ENCODE results near the gene ZFPL1. TPM values are rescaled to one million over a fixed set of nuclear protein-coding genes. Genes with fewer than 3 reads are reported as not detected.

Gene ZFPL1
- total RNA-seq, 2 experiments from 2014 or later: 38.4 to 43.9 TPM

DNA sequence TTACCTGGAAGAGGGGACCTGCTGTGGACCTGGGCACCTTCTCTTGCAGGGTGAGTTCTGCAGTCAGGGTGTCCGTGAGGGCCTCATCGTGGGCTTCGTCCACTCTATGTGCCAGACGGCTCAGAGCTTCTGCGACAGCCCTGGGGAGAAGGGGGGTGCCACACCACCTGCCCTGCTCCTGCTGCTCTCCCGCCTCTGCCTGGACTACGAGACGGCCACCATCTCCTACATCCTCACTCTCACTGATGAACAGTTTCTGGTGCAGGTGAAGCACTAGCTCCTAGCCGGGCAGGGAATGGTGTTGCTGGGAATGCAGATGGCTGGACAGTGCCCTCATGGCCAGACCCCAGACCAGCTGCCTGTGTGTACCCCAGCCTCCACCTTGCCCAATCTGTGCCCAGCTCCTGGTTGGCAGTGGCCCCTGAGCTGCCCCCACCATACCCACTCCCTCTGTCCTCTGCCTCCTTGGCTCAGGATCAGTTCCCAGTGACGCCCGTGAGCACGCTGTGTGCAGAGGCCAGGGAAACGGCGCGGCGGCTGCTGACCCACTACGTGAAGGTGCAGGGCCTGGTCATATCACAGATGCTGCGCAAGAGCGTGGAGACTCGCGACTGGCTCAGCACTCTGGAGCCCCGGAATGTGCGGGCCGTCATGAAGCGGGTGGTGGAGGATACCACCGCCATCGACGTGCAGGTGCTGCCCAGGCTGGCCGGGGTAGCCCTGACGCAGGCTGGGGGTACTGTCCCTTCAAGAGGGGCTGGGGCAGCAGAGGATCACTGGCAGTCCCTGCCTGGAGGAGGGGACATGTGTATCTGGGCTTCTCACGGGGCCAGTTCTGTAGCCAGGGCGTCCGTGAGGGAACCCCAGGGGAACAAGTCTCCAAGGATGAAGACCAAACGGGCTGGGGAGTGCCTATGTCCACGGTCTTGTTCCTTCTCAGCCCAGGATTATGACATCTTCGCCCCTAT lies 25.5 kb downstream of the ZFPL1 start:
- H3K4me3 ChIP-seq (ENCODE audit: low read depth, low read length, poor library complexity, severe bottlenecking): no peak overlapping the region
- ChIA-PET POLR2A (interaction anchor here (1.2 to 2.2 kb wide), 2 partner anchors 11 to 26 kb away, joined by 3 to 14 read pairs; no protein-coding TSS in a partner anchor), CTCF (ENCODE audit: unreplicated experiment) (interaction anchor here (0.5 kb wide), 1 partner anchor 99 kb away, joined by 3 read pairs; no protein-coding TSS in a partner anchor)
- no peaks in the 10 kb centered on the region for H3K9me2 ChIP-seq (ENCODE audit: insufficient read depth, low read length)
- TF ChIP-seq, protein P1, sequence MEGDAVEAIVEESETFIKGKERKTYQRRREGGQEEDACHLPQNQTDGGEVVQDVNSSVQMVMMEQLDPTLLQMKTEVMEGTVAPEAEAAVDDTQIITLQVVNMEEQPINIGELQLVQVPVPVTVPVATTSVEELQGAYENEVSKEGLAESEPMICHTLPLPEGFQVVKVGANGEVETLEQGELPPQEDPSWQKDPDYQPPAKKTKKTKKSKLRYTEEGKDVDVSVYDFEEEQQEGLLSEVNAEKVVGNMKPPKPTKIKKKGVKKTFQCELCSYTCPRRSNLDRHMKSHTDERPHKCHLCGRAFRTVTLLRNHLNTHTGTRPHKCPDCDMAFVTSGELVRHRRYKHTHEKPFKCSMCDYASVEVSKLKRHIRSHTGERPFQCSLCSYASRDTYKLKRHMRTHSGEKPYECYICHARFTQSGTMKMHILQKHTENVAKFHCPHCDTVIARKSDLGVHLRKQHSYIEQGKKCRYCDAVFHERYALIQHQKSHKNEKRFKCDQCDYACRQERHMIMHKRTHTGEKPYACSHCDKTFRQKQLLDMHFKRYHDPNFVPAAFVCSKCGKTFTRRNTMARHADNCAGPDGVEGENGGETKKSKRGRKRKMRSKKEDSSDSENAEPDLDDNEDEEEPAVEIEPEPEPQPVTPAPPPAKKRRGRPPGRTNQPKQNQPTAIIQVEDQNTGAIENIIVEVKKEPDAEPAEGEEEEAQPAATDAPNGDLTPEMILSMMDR (conservative IDR thresholded peaks at IDR 0.05; ENCODE audit: low read length): no peak
- TF ChIP-seq EZH2phosphoT487 (IDR thresholded peaks at IDR 0.05; ENCODE audit: borderline replicate concordance, low read depth, low read length): no peak
- peaks cover 30% of the 10 kb centered on the region for H3K36me3 ChIP-seq (ENCODE audit: insufficient read depth, low read length)
- H3K79me2 ChIP-seq (ENCODE audit: insufficient read depth, low read depth, low read length): no peaks in the 10 kb centered on the region; the same call in 1 of the 2 replicates
- no peak overlapping the region for H3K27ac ChIP-seq (ENCODE audit: low read depth, low read length, poor library complexity, severe bottlenecking)
- no TSS peak for BruUV-seq (replicated peaks)
- H3K4me2 ChIP-seq (ENCODE audit: low read length): no peak overlapping the region
- peaks cover 41% of the 10 kb centered on the region for H3K4me1 ChIP-seq (ENCODE audit: insufficient read depth, low read length, poor library complexity, severe bottlenecking)
- H4K20me1 ChIP-seq (ENCODE audit: insufficient read depth, low read length): peaks cover 8% of the 10 kb centered on the region; the same call in 1 of the 2 replicates
- intact Hi-C loops (cut with micrococcal nuclease; ENCODE audit: unreplicated experiment): loop anchor here (1.0 to 10.0 kb wide), 5 partner anchors 72 to 335 kb away; partner anchors contain the start of genes CAPN1, CDC42EP2 and SF1
- no peak overlapping the region for H2AFZ ChIP-seq (ENCODE audit: low read length)
- DNase-seq (ENCODE audit: low spot score): no peak
- H3K9me3 ChIP-seq (ENCODE audit: low read length): no peaks in the 10 kb centered on the region

DNA sequence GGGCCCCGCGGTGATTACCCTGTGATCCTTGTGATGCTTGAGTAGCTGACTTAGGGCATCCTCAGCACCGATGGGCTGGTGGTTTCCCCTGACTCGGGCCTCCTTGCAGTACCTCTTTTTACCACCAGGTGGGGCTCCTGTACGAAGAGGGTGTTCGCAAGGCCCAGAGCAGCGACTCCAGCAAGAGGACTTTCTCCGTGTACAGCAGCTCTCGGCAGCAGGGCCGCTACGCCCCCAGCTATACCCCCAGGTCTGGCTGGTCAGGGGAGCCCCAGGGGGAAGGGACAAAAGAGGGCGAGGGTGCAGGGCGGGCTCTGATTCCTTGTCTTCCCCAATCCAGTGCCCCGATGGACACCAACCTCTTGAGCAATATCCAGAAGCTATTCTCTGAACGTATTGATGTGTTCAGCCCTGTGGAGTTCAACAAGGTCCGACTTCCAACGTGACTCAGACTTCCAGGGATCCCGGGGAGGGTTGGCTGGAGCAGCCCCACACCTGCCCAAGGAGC lies 26.4 kb downstream of the ZFPL1 start:
- intact Hi-C loops (cut with micrococcal nuclease; ENCODE audit: unreplicated experiment): loop anchor here (1.0 to 10.0 kb wide), 5 partner anchors 71 to 336 kb away; partner anchors contain the start of genes CAPN1, CDC42EP2 and SF1
- BruUV-seq (replicated peaks): no TSS peak
- Histone ChIP-seq H3K9me3 (ENCODE audit: low read length) (no peaks in the 10 kb centered on the region), H4K20me1 (ENCODE audit: insufficient read depth, low read length) (peaks cover 8% of the 10 kb centered on the region; the same call in 1 of the 2 replicates), H3K9me2 (ENCODE audit: insufficient read depth, low read length) (no peaks in the 10 kb centered on the region), H3K4me3 (ENCODE audit: low read depth, low read length, poor library complexity, severe bottlenecking) (no peak overlapping the region), H3K36me3 (ENCODE audit: insufficient read depth, low read length) (peaks cover 36% of the 10 kb centered on the region), H3K27ac (ENCODE audit: low read depth, low read length, poor library complexity, severe bottlenecking) (peak overlapping the region; percentile 36), H3K4me1 (ENCODE audit: insufficient read depth, low read length, poor library complexity, severe bottlenecking) (peaks cover 41% of the 10 kb centered on the region), H2AFZ (ENCODE audit: low read length) (no peak overlapping the region), H3K4me2 (ENCODE audit: low read length) (no peak overlapping the region), H3K79me2 (ENCODE audit: insufficient read depth, low read depth, low read length) (no peaks in the 10 kb centered on the region)
- POLR2A ChIA-PET: interaction anchor here (0.7 to 2.2 kb wide), 4 partner anchors 12 to 308 kb away, joined by 3 to 14 read pairs (median 3); partner anchors contain the start of gene POLA2
- DNase-seq (ENCODE audit: low spot score): peak; percentile 87
- TF ChIP-seq, protein P1 (conservative IDR thresholded peaks at IDR 0.05; ENCODE audit: low read length): peak; percentile 93
- no peak for TF ChIP-seq EZH2phosphoT487 (IDR thresholded peaks at IDR 0.05; ENCODE audit: borderline replicate concordance, low read depth, low read length)
- CTCF ChIA-PET (ENCODE audit: unreplicated experiment): interaction anchor here (0.5 kb wide), 1 partner anchor 99 kb away, joined by 3 read pairs; no protein-coding TSS in a partner anchor
